ENCODE results near the gene NAB2. TPM values are rescaled to one million over a fixed set of nuclear protein-coding genes. Genes with fewer than 3 reads are reported as not detected.

NAB2 gene
- total and polyA plus RNA-seq, 9 of the 15 experiments (the other 6 are each of a cell fraction or from before 2014, with no cell fraction given): 0.45 to 40.9 (median 20.4) TPM

DNA sequence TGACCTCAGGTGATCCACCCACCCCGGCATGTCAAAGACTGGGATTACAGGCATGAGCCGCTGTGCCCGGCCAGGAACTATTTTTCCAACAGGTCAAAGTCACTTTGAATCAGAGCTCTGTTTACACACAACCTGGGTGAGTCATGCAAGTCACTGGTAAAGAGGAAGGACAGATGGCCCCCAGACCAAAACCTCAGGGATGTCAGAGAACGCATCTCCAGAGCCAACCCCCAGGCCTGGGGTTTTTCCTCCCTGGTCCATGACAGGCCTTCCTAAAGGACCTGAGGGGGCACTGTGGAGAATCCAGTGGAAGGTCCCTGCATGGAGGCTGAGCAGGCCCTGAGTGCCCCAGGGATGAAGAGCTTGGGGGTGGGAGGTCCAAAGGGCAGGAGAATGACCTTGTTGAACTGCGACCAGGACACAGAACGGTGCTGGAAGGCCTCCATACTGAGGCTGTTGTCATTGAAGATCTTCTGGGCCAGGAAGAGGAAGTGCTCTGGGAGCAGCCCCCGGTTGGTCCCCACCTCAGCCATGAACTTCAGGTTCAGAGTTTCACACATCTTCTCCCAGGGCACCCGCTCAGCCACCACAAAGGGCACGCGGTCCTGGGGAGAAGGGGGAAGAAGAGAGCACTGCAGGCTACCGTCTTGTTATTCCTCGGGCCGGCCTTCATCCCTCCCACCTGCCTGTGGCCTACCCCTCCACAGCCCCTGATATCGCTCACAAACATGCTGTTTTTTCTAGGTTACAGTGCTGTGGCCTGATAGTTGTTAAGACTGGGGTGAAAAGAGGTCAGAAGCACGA, 13.2 kb downstream of the NAB2 start (continued):
- TF ChIP-seq MTA3 (IDR thresholded peaks at IDR 0.05; ENCODE audit: borderline replicate concordance) (0 out of 2 replicates have a peak, but pooled peaks have one; percentile 73), CBX8 (IDR thresholded peaks at IDR 0.05; ENCODE audit: borderline replicate concordance, extremely low read depth, low read depth, low read length, poor library complexity, severe bottlenecking) (no peak), NR2C2 (CRISPR knock-in tag; IDR thresholded peaks at IDR 0.05) (no peak), NR2C2 (tag; IDR thresholded peaks at IDR 0.05) (peak; percentile 55; the same call in 1 of the 2 replicates), ELF1 (tag; IDR thresholded peaks at IDR 0.05) (no peak), MCM7 (IDR thresholded peaks at IDR 0.05) (no peak), TEAD4 (IDR thresholded peaks at IDR 0.05; ENCODE audit: low read length) (peak; percentile 57), TEAD4 (CRISPR knock-in tag; IDR thresholded peaks at IDR 0.05; ENCODE audit: borderline replicate concordance) (no peak), RBBP5 (IDR thresholded peaks at IDR 0.05; ENCODE audit: borderline replicate concordance, insufficient read depth, low read length, poor library complexity, severe bottlenecking) (peak; percentile 67), JUN (IDR thresholded peaks at IDR 0.05; ENCODE audit: borderline replicate concordance, low read depth, low read length) (peak; percentile 61; the same call in 1 of the 2 replicates), JUN (CRISPR knock-in tag; IDR thresholded peaks at IDR 0.05; ENCODE audit: borderline replicate concordance) (no peak), ZNF717 (CRISPR knock-in tag; IDR thresholded peaks at IDR 0.05) (no peak), RBFOX2 (IDR thresholded peaks at IDR 0.05; ENCODE audit: low read depth, low read length) (peak; percentile 35; the same call in 1 of the 2 replicates), FOSL1 (tag; conservative IDR thresholded peaks at IDR 0.05) (peak; percentile 72), POLR2AphosphoS5 (IDR thresholded peaks at IDR 0.05; ENCODE audit: control insufficient read depth, insufficient read depth, low read depth, low read length) (peak; percentile 66; the same call in 1 of the 2 replicates), POLR3A (IDR thresholded peaks at IDR 0.05; ENCODE audit: borderline replicate concordance, extremely low read depth, insufficient read depth, insufficient read length) (no peak)
- TF ChIP-seq, protein P1, sequence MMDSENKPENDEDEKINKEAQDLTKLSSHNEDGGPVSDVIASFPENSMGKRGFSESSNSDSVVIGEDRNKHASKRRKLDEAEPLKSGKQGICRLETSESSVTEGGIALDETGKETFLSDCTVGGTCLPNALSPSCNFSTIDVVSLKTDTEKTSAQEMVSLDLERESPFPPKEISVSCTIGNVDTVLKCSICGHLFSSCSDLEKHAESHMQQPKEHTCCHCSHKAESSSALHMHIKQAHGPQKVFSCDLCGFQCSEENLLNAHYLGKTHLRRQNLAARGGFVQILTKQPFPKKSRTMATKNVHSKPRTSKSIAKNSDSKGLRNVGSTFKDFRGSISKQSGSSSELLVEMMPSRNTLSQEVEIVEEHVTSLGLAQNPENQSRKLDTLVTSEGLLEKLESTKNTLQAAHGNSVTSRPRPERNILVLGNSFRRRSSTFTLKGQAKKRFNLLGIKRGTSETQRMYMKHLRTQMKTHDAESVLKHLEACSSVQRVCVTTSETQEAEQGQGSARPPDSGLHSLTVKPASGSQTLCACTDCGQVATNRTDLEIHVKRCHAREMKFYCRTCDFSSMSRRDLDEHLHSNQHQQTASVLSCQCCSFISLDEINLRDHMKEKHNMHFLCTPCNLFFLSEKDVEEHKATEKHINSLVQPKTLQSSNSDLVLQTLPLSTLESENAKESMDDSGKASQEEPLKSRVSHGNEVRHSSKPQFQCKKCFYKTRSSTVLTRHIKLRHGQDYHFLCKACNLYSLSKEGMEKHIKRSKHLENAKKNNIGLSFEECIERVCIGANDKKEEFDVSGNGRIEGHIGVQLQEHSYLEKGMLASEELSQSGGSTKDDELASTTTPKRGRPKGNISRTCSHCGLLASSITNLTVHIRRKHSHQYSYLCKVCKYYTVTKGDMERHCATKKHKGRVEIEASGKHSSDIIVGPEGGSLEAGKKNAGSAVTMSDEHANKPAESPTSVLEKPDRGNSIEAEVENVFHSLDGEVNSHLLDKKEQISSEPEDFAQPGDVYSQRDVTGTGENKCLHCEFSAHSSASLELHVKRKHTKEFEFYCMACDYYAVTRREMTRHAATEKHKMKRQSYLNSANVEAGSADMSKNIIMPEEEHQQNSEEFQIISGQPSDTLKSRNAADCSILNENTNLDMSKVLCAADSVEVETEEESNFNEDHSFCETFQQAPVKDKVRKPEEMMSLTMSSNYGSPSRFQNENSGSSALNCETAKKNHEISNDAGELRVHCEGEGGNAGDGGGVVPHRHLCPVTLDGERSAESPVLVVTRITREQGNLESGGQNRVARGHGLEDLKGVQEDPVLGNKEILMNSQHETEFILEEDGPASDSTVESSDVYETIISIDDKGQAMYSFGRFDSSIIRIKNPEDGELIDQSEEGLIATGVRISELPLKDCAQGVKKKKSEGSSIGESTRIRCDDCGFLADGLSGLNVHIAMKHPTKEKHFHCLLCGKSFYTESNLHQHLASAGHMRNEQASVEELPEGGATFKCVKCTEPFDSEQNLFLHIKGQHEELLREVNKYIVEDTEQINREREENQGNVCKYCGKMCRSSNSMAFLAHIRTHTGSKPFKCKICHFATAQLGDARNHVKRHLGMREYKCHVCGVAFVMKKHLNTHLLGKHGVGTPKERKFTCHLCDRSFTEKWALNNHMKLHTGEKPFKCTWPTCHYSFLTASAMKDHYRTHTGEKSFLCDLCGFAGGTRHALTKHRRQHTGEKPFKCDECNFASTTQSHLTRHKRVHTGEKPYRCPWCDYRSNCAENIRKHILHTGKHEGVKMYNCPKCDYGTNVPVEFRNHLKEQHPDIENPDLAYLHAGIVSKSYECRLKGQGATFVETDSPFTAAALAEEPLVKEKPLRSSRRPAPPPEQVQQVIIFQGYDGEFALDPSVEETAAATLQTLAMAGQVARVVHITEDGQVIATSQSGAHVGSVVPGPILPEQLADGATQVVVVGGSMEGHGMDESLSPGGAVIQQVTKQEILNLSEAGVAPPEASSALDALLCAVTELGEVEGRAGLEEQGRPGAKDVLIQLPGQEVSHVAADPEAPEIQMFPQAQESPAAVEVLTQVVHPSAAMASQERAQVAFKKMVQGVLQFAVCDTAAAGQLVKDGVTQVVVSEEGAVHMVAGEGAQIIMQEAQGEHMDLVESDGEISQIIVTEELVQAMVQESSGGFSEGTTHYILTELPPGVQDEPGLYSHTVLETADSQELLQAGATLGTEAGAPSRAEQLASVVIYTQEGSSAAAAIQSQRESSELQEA (IDR thresholded peaks at IDR 0.05; ENCODE audit: low read depth): peak; percentile 56

Measured in K562 (cell line).